ENCODE results near the gene RBM44.

Gene RBM44

GRCh38 chr2:237889811-237890210 is 91.2 kb downstream of the RBM44 start:
- no peak for DNase-seq

Data from DMS 273 treated with DMSO at 0.1 percent for 48 hours (cell line).